Globus pallidus (tissue), 1 donor: ENCODE measurements around the gene ETF1.
A peak's percentile ranks its signal among the peaks of the same experiment; 100 is the strongest.

Experiments
- DNase-seq: peaks from one replicate; pipeline ENCODE4 v3.0.0-alpha.2; 2015; ENCODE audit warnings: low spot score

The ETF1 gene

GRCh38 chr5:138542956-138543729 is at the start of gene ETF1:
TSS of gene ETF1 (minus strand) at chr5:138543236. CDS start at chr5:138542918, 318 bp downstream.
- peak; percentile 100 for DNase-seq

GRCh38 chr5:138588013-138588788 is 45.2 kb upstream of the ETF1 start:
- no peak for DNase-seq

DNA sequence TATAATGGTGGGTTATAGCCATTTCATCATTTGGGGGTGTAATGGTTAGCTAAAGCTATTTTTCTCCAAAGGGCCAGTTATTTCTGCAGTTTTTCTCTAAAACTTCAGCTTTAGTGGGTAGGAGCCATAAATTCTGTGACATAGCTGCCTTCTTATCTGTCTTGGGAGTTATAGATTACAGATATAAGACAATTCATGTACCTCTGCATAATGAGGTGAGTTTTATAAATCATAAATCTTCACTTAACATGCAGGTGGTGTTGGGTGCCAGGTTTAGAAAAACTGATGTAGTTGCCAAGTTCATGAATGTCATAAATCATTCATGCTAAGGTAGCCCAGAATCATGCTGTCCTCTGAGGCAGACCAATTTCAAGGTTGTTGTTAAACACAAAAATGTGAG is 42.1 kb upstream of the ETF1 start:
- no peak for DNase-seq

DNA sequence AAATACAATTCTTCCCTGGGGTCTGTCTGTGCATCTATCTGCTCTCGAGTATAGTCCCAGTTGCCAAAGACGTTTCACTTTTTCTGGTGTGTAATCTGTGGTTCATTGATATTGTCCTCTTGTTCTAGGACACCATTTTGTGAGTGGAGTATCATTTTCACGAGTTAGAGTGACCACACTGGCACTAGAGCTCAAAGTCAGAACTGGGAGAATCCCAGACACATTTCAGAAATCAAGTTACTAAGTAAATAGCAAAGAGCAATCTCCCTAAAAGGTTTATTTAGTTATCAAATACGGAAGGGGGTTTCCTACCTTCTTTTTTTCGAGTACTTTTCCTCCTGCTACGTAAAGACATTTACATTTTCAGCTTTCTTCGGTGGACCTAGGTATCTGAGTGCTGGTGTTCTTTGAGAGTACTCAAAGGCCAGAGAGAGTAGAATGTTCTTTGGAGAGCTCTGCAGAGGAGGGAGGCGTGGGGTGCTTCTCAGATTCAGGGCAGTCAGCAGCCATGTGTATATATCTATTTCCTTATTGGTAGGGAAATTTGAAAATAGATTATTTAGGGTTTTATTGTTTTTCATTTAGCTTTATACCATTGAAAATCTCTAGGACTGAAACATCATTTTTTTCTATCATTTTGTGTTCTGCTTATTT is 41.1 kb upstream of the ETF1 start:
- DNase-seq: no peak

DNA sequence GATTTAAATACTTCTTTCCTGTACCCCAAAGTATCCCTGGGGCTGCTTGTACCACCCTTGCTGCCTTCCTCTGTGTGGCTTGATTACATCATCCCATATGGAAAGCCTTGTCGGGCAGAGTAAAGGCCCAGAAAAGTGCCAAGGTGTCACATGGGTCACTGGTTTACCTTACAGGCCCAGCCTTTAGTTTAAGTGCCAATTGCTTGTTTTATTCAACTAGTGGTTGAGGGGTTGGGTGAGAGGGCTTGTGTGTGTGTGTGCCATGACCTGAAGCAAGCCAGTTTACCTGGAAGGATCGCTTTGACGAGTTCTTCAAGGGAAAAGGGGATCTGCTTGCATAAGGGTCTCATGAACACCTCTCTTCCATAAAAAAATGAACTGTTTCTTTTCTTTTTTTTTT is 39.9 kb upstream of the ETF1 start:
- no peak for DNase-seq

DNA sequence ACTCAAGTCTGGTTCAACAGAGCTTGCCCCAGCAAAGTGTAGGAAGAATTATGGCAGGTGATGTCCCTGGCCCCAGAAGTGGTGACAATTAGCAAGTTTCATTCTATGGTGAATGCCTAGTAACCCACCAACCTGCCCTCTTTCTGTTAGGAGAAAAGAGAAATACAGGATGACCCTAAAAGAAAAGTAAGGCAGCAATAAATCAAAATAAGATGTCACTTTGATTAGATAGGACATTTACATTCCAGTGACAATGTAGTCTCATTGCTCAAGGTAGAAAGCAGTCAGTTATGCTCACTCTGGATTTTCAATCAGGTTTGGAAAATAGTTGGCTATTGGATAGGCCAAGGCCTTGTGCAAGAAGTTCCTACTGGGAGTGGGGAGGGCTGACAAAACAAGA is 37.7 kb upstream of the ETF1 start:
- DNase-seq: no peak

DNA sequence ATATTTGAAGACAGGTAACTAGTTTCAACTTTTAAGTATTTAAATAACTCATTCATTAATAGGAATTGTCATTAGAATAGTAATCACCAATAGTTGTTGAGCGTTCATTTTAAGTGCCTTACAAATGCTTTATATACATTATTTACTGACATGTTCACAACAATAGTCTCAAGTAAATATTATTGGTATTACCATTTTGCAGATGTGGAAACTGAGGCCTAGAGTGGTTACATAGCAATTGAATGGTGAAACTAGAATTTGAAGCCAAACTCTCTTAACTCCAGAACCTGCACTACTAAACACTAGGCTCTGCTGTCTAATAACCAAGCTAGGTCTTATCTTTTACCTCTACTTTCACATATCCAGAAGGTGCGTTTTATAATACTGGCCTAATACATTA is 37.0 kb upstream of the ETF1 start:
- no peak for DNase-seq

- no peak for DNase-seq
These were observed 36.5 kb upstream of the ETF1 start for GRCh38 chr5:138579517-138579863.

GRCh38 chr5:138577452-138577851 is 34.4 kb upstream of the ETF1 start:
- DNase-seq: no peak

- peak; percentile 99 for DNase-seq
These were observed 32.4 kb upstream of the ETF1 start, which contains the start of gene HSPA9 for GRCh38 chr5:138575194-138576015. TSS of gene HSPA9 (minus strand) at chr5:138575401. CDS start at chr5:138575318, 83 bp downstream.

DNA sequence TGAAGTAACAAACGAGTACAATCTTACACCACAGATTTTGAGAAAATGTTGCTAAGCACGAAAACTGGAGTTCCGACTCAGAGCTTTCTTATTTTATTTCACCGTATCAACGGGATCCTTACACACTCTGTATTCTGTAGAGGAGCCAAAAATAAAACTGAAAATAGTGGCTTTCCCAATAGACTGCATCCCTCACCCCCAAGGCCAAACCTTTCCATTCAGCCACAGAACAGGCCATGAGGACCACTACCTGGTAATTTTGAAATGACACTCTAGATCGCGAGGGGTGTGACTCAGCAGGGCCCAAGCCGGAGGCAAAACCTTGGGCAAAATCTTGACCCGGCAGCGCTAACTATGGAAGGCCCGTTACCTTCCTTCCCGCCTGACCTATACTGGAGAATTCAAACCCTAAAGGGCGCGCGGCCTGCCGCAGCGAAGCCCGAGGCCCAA is 31.7 kb upstream of the ETF1 start:
- no peak for DNase-seq

DNA sequence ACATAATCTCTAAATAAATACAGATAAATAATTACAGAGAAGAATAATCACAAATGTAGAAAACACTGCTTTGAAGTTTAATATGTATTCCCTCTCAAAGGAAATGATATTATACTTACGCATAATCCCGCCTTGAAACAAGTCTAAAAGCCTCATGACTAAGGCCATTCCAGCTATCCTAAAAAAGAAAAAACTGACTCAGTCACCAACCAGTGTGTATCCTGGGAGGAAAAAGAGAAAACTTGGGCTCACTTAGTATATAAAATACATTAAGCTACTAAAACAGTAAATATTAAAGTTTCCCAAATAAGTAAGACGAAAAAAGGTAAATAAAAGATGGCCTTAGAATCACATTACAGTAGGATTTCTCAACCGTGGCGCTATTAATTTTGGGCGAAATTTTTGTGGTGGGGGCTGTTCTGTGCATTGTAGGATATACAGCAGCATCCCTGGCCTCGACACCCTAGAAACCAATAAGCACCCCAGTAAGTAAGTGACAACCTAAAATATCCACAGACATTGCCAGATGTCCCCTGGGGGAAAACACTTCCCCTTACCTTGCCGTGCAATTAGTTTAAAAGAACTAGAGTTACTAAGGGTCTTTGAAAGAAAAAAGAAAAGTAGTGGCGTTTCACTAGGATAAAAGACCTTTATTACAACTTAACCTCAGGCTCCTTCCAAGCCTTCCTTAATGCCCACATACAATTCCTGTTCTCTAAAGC is 31.1 kb upstream of the ETF1 start:
- no peak for DNase-seq

DNA sequence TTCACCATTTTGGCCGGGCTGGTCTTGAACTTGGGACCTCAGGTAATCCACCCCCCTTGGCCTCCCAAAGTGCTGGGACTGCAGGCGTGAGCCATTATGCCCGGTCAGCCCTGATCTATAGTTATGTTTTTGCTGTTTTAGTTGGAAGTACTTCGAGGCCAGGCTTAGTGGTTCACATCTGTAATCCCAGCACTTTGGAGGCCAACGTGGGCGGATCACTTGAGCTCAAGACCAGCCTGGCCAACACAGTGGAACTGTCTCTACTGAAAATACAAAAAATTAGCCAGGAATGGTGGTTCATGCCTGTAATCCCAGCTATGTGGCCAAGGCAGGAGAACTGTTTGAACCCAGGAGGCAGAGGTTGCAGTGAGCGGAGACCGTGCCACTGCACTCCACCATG is 30.2 kb upstream of the ETF1 start:
- no peak for DNase-seq

- no peak for DNase-seq
These were observed 27.8 kb upstream of the ETF1 start for GRCh38 chr5:138570871-138571270.

- no peak for DNase-seq
These were observed 26.7 kb upstream of the ETF1 start for GRCh38 chr5:138569782-138570181.

DNA sequence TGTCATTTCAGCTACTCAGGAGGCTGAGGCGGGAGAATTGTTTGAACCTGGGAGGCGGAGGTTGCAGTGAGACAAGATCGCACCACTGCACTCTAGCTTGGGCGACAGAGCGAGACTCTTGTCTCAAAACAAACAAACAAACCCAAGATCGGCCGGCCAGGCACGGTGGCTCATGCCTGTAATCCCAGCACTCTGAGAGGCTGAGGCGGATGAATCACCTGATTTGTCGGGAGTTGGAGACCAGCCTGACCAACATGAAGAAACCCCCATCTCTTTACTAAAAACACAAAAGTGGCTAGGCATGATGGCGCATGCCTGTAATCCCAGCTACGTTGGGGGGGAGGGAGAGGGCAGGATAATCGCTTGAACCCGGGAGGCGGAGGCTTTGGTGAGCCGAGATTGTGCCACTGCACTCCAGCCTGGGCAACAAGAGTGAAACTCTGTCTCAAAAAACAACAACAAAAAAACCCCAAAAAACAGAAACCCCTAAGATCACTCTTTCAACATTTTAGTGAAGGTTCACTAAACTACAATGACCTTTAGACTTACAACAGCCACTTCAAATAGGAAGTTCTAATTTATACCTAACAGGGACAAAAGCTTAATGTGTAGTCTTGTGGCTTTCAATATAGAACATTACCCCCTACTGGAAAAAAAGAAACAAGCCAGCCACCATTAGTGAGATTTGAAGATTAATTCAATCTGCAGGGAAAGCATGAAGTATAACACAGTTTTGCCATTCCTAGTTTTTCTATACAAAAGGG is 25.2 kb upstream of the ETF1 start:
- no peak for DNase-seq

DNA sequence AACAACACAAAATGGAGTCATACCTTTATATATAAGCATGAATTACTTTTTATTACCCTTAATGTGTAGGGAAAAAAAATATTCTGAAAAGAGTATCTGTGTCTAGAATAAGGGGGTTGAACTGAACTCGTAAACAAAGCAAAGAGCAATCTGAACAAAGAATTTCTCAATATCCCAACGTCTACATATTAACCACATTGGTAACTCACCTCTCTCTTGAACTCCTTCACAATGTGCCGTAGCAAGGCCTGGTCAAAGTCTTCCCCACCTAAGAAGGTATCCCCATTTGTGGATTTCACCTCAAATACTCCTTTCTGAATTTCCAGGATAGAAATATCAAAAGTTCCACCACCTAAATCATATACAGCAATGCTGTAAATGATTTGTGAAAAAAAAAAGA is 23.8 kb upstream of the ETF1 start:
- DNase-seq: no peak

DNA sequence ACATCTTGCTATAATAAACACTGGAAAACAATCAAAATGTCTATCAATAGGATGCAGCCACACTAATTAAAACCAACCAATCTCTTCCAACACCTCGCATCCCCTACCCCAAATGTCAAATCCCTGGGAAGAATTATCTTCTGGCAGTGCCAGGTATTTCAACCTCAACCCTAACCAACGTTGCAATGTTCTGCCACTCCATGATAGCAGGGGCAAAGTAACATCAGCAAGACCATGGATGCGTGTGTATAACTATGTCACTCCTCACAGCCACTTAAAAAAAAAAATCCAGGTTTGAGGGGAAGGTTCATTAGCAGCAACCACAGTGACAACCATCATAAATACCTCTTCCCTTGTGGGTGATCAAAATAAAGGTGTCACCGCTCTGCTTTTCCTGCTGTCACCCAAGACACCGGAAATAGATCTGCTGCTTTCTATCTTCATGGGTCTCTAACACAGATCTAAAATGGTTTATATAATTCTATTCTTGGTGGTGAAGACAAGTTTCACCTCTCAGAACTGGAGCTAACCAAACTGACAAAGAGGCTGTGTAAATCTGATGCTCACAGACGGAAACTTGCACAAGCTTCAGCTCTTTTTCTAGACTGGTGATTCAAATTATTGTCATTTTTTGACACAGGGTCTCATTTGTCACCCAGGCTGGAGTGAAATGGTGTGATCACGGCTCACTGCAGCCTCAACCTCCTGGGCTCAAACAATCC is 22.2 kb upstream of the ETF1 start:
- DNase-seq: no peak

DNA sequence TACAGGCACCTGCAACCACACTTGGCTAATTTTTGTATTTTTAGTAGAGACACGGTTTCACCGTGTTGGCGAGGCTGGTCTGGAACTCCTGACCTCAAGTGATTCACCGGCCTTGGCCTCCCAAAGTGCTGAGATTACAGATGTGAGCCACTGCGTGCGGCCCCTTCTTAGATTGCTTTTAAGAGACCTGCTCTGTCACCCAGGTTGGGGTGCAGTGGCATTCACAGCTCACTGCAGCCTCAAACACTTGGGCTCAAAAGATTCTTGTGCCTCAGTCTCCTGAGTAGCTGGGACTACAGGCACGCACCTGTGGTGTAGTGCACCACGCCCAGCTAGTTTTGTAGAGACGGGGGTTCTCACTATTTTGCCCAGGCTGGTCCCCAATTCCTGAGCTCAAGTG is 21.2 kb upstream of the ETF1 start:
- no peak for DNase-seq
